WTC11 (cell line): ENCODE data around the gene ME2. TPM values are rescaled to one million over a fixed set of nuclear protein-coding genes. Genes with fewer than 3 reads are reported as not detected.

ENCODE experiments used
- ATAC-seq: fragments of 200-7000 bp; cut with Tn5 transposase; 2 replicates; pipeline ENCODE4 v1.10.0; 2021; ENCODE audit warnings: mild to moderate bottlenecking, moderate library complexity
- CTCF ChIA-PET: fragments of 300-600 bp; sonication (Branson Sonifier 250); formaldehyde crosslinking; loops from one replicate; lab custom pipeline; 2021; ENCODE audit warnings: antibody characterized with exemption; lab: Charles Lee
- POLR2A ChIA-PET: fragments of 350-600 bp; sonication (Branson Sonifier 250); formaldehyde crosslinking; loops from one replicate; lab custom pipeline; 2021; ENCODE audit warnings: antibody characterized with exemption; lab: Charles Lee
- DNase-seq: peaks from one replicate; pipeline ENCODE4 v3.0.0; 2021; ENCODE audit warnings: low spot score
- H3K27ac Mint-ChIP-seq: 2 replicates; pipeline ENCODE4 v1.8.0; 2021; ENCODE audit warnings: mixed read lengths
- H3K27me3 Mint-ChIP-seq: 2 replicates; pipeline ENCODE4 v1.8.0; 2021; ENCODE audit warnings: low read depth, mild to moderate bottlenecking, moderate library complexity, mixed read lengths
- H3K36me3 Mint-ChIP-seq: 2 replicates; pipeline ENCODE4 v1.8.0; 2021; ENCODE audit warnings: mixed read lengths
- H3K4me1 Mint-ChIP-seq: 2 replicates; pipeline ENCODE4 v1.8.0; 2022; ENCODE audit warnings: mixed read lengths
- H3K4me3 Mint-ChIP-seq: 2 replicates; pipeline ENCODE4 v1.8.0; 2021; ENCODE audit warnings: mild to moderate bottlenecking, moderate library complexity, mixed read lengths
- H3K9me3 Mint-ChIP-seq: 2 replicates; pipeline ENCODE4 v1.8.0; 2021; ENCODE audit warnings: mixed read lengths
- ATF1 ChIP-seq: sonication (generic); formaldehyde crosslinking; IDR thresholded peaks from 2 replicates; pipeline ENCODE4 v1.8.1; 2023; ENCODE audit warnings: mild to moderate bottlenecking, moderate library complexity, missing genetic modification reagents
- CBFB ChIP-seq: sonication (generic); formaldehyde crosslinking; IDR thresholded peaks from 2 replicates; pipeline ENCODE4 v1.8.1; 2022; ENCODE audit warnings: mild to moderate bottlenecking, low read depth, missing genetic modification reagents
- CREB1 ChIP-seq: sonication (generic); formaldehyde crosslinking; IDR thresholded peaks from 2 replicates; pipeline ENCODE4 v1.8.0; 2023; ENCODE audit warnings: mild to moderate bottlenecking, missing genetic modification reagents
- EMX1 ChIP-seq: fragments of 250-450 bp; sonication (Bioruptor Pico); IDR thresholded peaks from 2 replicates; pipeline ENCODE4 v1.8.0; 2021; ENCODE audit warnings: mild to moderate bottlenecking
- FOXJ3 ChIP-seq: sonication (generic); formaldehyde crosslinking; IDR thresholded peaks from 2 replicates; pipeline ENCODE4 v1.9.0; 2021; ENCODE audit warnings: missing genetic modification reagents, mild to moderate bottlenecking, borderline replicate concordance
- FOXK1 ChIP-seq: sonication (generic); formaldehyde crosslinking; IDR thresholded peaks from 2 replicates; pipeline ENCODE4 v1.8.0; 2022; ENCODE audit warnings: mild to moderate bottlenecking, moderate library complexity, missing genetic modification reagents
- FOXP1 ChIP-seq: sonication (generic); formaldehyde crosslinking; IDR thresholded peaks from 2 replicates; pipeline ENCODE4 v1.8.0; 2022; ENCODE audit warnings: missing genetic modification reagents, mild to moderate bottlenecking, moderate library complexity, borderline replicate concordance
- GABPB1 ChIP-seq: sonication (generic); formaldehyde crosslinking; IDR thresholded peaks from 2 replicates; pipeline ENCODE4 v1.8.1; 2023; ENCODE audit warnings: mild to moderate bottlenecking, missing genetic modification reagents
- GTF2I ChIP-seq: fragments of 250-450 bp; sonication (Bioruptor Pico); conservative IDR thresholded peaks from 2 replicates; pipeline ENCODE4 v1.4.0; 2021; ENCODE audit warnings: mild to moderate bottlenecking
- HMGA2 ChIP-seq: fragments of 250-450 bp; sonication (Bioruptor Pico); IDR thresholded peaks from 2 replicates; pipeline ENCODE4 v1.4.0; 2021; ENCODE audit warnings: mild to moderate bottlenecking, moderate library complexity
- IRF2 ChIP-seq: sonication (generic); formaldehyde crosslinking; IDR thresholded peaks from 2 replicates; pipeline ENCODE4 v1.8.0; 2022; ENCODE audit warnings: low read depth, missing genetic modification reagents, borderline replicate concordance
- KAT7 ChIP-seq: sonication (generic); formaldehyde crosslinking; IDR thresholded peaks from 2 replicates; pipeline ENCODE4 v1.8.1; 2023; ENCODE audit warnings: missing genetic modification reagents, mild to moderate bottlenecking, borderline replicate concordance
- RORB ChIP-seq: fragments of 250-450 bp; sonication (Bioruptor Pico); IDR thresholded peaks from 2 replicates; pipeline ENCODE4 v1.9.0; 2021; ENCODE audit warnings: mild to moderate bottlenecking
- SMAD3 ChIP-seq: sonication (generic); formaldehyde crosslinking; IDR thresholded peaks from 2 replicates; pipeline ENCODE4 v1.8.0; 2022; ENCODE audit warnings: missing genetic modification reagents, mild to moderate bottlenecking, borderline replicate concordance
- SMAD4 ChIP-seq: sonication (generic); formaldehyde crosslinking; IDR thresholded peaks from 2 replicates; pipeline ENCODE4 v1.8.0; 2022; ENCODE audit warnings: mild to moderate bottlenecking, missing genetic modification reagents
- TP53 ChIP-seq: sonication (generic); formaldehyde crosslinking; IDR thresholded peaks from 2 replicates; pipeline ENCODE4 v1.8.1; 2023; ENCODE audit warnings: mild to moderate bottlenecking, missing genetic modification reagents
- total RNA-seq: library from RNA; stranded (reverse); gene quantifications from 3 replicates; pipeline ENCODE4 v1.2.3, GENCODE V29; 2021
- TF ChIP-seq, protein P1 (sequence below): sonication (generic); formaldehyde crosslinking; IDR thresholded peaks from 2 replicates; pipeline ENCODE4 v1.8.1; 2023; ENCODE audit warnings: mild to moderate bottlenecking, missing genetic modification reagents
- TF ChIP-seq, protein P2 (sequence below): sonication (generic); formaldehyde crosslinking; IDR thresholded peaks from 2 replicates; pipeline ENCODE4 v1.8.0; 2022; ENCODE audit warnings: mild to moderate bottlenecking, missing genetic modification reagents
- TF ChIP-seq, protein P3 (sequence below): sonication (generic); formaldehyde crosslinking; IDR thresholded peaks from 2 replicates; pipeline ENCODE4 v1.8.0; 2022; ENCODE audit warnings: mild to moderate bottlenecking, missing genetic modification reagents
- TF ChIP-seq, protein P4 (sequence below): sonication (generic); formaldehyde crosslinking; IDR thresholded peaks from 2 replicates; pipeline ENCODE4 v1.8.1; 2022; ENCODE audit warnings: mild to moderate bottlenecking, moderate library complexity, missing genetic modification reagents
- TF ChIP-seq, protein P5 (sequence below): sonication (generic); formaldehyde crosslinking; IDR thresholded peaks from 2 replicates; pipeline ENCODE4 v1.8.1; 2023; ENCODE audit warnings: mild to moderate bottlenecking, missing genetic modification reagents
- TF ChIP-seq, protein P6 (sequence below): fragments of 250-450 bp; sonication (Bioruptor Pico); IDR thresholded peaks from 2 replicates; pipeline ENCODE4 v2.1.2; 2022; ENCODE audit warnings: mild to moderate bottlenecking, moderate library complexity

The ME2 gene
- total RNA-seq, 1 experiment from 2014 or later: 57.0 TPM

DNA sequence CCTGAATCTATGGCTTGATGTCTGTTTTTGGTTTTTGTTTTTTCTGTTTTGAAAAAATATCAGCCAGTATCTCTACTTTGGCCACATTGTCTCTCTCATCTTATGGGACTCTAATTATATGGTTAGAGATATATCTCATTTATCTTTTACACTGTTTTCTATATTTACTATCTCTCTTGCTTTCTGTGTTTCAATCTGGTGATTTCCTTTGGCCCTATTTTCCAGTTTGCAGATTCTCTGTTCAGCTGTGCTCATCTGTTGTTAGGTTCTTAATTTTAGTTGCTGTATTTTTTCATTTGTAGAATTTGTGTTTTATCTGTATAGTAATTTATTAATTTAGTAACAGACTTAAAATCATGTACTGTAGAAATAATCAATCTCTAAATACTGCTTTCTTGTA lies 47.6 kb downstream of the ME2 start:
- DNase-seq: no peak
- H3K36me3 Mint-ChIP-seq: peaks cover 67% of the 10 kb centered on the region
- H3K4me1 Mint-ChIP-seq: no peaks in the 10 kb centered on the region
- no peaks in the 10 kb centered on the region for H3K27me3 Mint-ChIP-seq
- no peak overlapping the region for H3K27ac Mint-ChIP-seq
- 0 out of 2 replicates have a peak, but pooled peaks have one; percentile 67 for TF ChIP-seq GTF2I (CRISPR knock-in tag)
- TF ChIP-seq CBFB (CRISPR knock-in tag): no peak
- ChIA-PET CTCF (no interaction called here), POLR2A (interaction anchor here (0.6 kb wide), 1 partner anchor 180 kb away, joined by 6 read pairs; no protein-coding TSS in a partner anchor)
- no peak for ATAC-seq
- peaks cover 19% of the 10 kb centered on the region for H3K9me3 Mint-ChIP-seq
- no peak overlapping the region for H3K4me3 Mint-ChIP-seq

DNA sequence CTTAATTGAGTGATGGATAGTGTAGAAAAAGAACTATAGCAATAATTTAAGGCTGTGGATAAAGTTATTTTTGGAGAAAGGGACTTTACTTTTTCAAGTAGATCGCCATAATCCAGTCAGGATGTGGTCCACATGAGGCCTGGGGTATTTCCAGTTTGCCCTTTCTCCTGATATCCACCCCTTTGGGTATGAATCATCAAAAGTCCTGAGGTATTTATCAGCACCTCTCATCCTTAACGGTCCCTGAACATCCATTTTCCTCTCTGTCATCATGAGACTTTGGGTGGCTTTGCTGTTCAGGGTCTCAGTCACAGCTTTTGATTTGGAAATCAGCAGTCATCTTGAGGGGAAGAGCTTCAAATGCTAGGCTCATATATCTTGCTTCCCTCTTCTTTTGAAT lies 49.6 kb downstream of the ME2 start:
- Mint-ChIP-seq H3K36me3 (peaks cover 52% of the 10 kb centered on the region), H3K27ac (no peak overlapping the region), H3K9me3 (peaks cover 19% of the 10 kb centered on the region)
- CTCF ChIA-PET: no interaction called here
- POLR2A ChIA-PET: no interaction called here
- no peak for DNase-seq
- no peak for ATAC-seq
- TF ChIP-seq, protein P1, sequence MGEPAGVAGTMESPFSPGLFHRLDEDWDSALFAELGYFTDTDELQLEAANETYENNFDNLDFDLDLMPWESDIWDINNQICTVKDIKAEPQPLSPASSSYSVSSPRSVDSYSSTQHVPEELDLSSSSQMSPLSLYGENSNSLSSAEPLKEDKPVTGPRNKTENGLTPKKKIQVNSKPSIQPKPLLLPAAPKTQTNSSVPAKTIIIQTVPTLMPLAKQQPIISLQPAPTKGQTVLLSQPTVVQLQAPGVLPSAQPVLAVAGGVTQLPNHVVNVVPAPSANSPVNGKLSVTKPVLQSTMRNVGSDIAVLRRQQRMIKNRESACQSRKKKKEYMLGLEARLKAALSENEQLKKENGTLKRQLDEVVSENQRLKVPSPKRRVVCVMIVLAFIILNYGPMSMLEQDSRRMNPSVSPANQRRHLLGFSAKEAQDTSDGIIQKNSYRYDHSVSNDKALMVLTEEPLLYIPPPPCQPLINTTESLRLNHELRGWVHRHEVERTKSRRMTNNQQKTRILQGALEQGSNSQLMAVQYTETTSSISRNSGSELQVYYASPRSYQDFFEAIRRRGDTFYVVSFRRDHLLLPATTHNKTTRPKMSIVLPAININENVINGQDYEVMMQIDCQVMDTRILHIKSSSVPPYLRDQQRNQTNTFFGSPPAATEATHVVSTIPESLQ (CRISPR knock-in tag): no peak
- TF ChIP-seq, protein P2, sequence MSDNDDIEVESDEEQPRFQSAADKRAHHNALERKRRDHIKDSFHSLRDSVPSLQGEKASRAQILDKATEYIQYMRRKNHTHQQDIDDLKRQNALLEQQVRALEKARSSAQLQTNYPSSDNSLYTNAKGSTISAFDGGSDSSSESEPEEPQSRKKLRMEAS (CRISPR knock-in tag): no peak
- TF ChIP-seq GABPB1 (CRISPR knock-in tag): no peak
- TF ChIP-seq FOXP1 (CRISPR knock-in tag): no peak
- TF ChIP-seq EMX1 (CRISPR knock-in tag): no peak
- TF ChIP-seq, protein P3, sequence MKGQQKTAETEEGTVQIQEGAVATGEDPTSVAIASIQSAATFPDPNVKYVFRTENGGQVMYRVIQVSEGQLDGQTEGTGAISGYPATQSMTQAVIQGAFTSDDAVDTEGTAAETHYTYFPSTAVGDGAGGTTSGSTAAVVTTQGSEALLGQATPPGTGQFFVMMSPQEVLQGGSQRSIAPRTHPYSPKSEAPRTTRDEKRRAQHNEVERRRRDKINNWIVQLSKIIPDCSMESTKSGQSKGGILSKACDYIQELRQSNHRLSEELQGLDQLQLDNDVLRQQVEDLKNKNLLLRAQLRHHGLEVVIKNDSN (CRISPR knock-in tag): no peak
- TF ChIP-seq IRF2: no peak
- TF ChIP-seq, protein P4, sequence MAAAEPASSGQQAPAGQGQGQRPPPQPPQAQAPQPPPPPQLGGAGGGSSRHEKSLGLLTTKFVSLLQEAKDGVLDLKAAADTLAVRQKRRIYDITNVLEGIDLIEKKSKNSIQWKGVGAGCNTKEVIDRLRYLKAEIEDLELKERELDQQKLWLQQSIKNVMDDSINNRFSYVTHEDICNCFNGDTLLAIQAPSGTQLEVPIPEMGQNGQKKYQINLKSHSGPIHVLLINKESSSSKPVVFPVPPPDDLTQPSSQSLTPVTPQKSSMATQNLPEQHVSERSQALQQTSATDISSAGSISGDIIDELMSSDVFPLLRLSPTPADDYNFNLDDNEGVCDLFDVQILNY (CRISPR knock-in tag): no peak
- TF ChIP-seq TP53 (CRISPR knock-in tag): no peak
- TF ChIP-seq KAT7: no peak
- no peak for TF ChIP-seq SMAD4 (CRISPR knock-in tag)
- TF ChIP-seq, protein P5, sequence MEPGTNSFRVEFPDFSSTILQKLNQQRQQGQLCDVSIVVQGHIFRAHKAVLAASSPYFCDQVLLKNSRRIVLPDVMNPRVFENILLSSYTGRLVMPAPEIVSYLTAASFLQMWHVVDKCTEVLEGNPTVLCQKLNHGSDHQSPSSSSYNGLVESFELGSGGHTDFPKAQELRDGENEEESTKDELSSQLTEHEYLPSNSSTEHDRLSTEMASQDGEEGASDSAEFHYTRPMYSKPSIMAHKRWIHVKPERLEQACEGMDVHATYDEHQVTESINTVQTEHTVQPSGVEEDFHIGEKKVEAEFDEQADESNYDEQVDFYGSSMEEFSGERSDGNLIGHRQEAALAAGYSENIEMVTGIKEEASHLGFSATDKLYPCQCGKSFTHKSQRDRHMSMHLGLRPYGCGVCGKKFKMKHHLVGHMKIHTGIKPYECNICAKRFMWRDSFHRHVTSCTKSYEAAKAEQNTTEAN (CRISPR knock-in tag): no peak
- no peak for TF ChIP-seq ATF1 (CRISPR knock-in tag)
- TF ChIP-seq FOXJ3 (CRISPR knock-in tag): no peak
- TF ChIP-seq RORB (CRISPR knock-in tag): no peak
- TF ChIP-seq, protein P6, sequence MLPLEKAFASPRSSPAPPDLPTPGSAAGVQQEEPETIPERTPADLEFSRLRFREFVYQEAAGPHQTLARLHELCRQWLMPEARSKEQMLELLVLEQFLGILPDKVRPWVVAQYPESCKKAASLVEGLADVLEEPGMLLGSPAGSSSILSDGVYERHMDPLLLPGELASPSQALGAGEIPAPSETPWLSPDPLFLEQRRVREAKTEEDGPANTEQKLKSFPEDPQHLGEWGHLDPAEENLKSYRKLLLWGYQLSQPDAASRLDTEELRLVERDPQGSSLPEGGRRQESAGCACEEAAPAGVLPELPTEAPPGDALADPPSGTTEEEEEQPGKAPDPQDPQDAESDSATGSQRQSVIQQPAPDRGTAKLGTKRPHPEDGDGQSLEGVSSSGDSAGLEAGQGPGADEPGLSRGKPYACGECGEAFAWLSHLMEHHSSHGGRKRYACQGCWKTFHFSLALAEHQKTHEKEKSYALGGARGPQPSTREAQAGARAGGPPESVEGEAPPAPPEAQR (CRISPR knock-in tag): no peak
- TF ChIP-seq HMGA2: no peak
- TF ChIP-seq SMAD3: no peak
- TF ChIP-seq FOXK1: no peak
- TF ChIP-seq CREB1 (CRISPR knock-in tag): no peak
- TF ChIP-seq, all 79 proteins: peak for 0
- no peak overlapping the region for H3K4me3 Mint-ChIP-seq
- no peaks in the 10 kb centered on the region for H3K4me1 Mint-ChIP-seq
- H3K27me3 Mint-ChIP-seq: no peaks in the 10 kb centered on the region
